Activated T-helper 9 cell treated with anti-CD3 and anti-CD28 coated beads, Interleukin-2, amount 50 U/mL, for 16 hours (primary cell): ENCODE data around the gene MOSPD3.

ENCODE experiments used
- DNase-seq: peaks from one replicate; pipeline ENCODE4 v3.0.0-alpha.2; 2020; ENCODE audit warnings: low read depth

The MOSPD3 gene

DNA sequence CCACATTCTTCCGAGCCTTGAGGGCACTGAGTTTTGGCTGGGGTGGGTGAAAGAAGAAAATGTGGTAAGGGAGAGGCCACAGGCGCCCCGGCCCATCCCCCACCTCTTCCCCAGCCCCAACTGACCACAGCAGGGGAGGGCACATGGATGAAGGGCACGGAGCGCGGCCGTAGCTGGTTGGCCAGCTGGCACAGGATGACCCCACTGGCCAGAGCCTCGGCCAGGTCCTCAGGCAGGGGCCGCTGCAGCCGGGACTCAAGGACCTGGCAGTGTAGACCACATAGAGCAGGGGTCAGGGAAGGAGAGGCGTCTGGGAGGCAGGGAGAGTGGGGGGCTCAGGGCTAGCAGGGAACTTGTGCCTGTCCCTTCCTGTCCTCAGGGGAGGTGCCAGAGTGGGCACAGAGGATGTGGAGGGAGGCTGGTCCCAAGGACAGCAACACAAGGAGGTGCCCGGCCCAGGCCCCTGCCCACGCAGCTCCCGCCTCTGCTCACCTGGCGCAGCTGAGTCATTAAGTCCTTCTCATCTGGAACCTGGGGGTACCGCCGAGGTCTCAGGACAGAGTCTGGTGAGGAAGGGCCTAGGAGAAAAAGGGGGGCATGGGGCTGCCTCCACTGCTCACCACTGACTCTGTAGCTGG, 36.5 kb upstream of the MOSPD3 start:
- no peak for DNase-seq

DNA sequence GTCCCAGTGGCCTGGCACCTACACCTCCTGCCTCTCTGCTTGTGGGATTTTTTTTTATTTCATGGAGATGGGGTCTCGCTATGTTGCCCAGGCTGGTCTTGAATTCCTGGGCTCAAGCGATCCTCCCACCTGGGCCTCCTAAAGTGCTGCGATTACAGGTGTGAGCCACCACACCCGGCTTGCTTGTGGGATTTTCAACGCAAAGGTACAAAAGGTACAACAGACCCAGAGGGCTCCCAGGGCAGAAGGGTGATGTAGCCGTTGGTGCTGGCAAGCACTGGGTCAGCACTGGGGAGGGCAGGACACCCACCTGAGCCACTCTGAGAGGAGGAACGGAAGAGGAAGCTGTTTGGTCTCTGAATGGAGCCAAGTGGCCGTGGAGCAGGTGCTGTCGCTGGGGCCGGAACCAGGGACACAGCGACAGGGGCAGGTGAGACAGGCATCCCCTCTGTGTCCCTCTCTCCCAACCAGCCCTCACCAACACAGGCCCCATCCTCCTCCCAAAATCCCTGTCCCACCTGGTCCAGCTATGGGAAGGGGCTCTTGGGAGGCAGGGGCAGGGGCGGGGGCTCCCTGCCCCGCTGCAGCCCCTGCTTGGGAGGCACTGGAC, 35.9 kb upstream of the MOSPD3 start:
- no peak for DNase-seq

- no peak for DNase-seq
Observed at GRCh38 chr7:100577103-100577502, 35.2 kb upstream of the MOSPD3 start.

DNA sequence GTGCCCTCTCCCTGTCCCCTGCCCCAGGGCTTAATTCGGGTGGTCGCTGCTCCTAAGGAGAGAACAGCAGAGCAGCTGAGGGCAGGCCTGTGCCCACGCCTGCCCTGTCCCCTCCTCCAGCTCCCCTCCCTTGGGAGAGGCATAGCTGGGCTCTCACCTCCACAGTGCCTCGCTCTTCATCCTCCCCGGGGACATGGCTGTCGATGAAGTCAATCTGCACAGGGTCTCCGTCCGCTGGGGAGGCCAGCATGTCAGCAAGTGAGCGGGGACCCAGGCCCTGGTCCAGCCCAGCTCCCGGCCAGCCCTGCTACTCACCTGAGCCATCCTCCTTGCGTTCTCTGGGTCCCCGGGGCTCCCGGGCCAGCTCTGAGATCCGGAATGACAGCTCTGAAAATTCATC, 34.8 kb upstream of the MOSPD3 start:
- DNase-seq, result no peak

- no peak for DNase-seq
Observed at GRCh38 chr7:100578246-100579183, 33.8 kb upstream of the MOSPD3 start.

GRCh38 chr7:100580466-100581283, 31.7 kb upstream of the MOSPD3 start:
- DNase-seq, result no peak

DNA sequence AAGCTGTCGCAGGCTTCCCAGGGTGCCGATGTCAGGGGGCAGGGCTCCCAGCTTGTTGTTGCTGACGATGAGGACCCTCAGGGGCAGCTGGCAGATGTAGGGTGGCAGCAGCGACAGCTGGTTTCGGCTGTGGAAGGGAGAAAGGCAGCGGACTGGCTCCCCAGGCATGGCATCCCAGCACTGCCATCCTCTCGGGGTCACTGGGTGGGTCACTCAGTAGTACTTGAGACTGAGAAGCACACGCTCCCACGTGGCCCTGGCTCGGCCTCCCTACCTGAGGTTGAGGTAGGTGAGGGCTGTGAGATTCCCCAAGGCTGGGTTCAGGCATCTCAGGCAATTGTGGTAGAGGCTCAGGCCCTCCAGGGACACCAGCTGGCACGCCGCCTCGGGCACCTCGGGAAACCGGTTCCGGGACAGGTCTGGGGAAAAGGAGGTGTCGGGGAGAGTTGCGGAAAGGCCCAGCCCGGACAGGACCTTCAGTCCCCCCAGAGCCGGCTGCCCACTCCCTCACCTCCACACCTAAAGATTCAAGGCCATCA, 30.2 kb upstream of the MOSPD3 start:
- DNase-seq, result no peak

DNA sequence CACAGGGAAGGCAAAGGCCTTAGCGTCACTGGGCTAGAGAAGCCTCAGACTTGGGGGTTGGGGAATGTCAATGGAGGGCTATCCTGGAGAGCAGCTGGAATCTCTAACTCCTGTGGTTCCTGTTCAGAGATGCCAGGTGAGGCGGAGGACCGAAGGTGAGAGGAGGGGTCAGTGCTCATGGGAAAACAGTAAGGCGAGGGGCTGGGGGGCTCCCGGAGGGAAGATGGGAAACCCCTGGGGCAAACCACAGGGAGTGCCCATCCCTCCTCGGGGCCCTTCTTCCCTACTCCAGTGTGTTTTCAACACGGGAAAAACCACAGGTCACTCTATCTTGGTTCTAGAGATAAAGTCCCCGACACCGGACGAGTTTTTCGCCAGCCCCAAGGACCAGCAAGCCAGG, 29.7 kb upstream of the MOSPD3 start:
- DNase-seq, result no peak

DNA sequence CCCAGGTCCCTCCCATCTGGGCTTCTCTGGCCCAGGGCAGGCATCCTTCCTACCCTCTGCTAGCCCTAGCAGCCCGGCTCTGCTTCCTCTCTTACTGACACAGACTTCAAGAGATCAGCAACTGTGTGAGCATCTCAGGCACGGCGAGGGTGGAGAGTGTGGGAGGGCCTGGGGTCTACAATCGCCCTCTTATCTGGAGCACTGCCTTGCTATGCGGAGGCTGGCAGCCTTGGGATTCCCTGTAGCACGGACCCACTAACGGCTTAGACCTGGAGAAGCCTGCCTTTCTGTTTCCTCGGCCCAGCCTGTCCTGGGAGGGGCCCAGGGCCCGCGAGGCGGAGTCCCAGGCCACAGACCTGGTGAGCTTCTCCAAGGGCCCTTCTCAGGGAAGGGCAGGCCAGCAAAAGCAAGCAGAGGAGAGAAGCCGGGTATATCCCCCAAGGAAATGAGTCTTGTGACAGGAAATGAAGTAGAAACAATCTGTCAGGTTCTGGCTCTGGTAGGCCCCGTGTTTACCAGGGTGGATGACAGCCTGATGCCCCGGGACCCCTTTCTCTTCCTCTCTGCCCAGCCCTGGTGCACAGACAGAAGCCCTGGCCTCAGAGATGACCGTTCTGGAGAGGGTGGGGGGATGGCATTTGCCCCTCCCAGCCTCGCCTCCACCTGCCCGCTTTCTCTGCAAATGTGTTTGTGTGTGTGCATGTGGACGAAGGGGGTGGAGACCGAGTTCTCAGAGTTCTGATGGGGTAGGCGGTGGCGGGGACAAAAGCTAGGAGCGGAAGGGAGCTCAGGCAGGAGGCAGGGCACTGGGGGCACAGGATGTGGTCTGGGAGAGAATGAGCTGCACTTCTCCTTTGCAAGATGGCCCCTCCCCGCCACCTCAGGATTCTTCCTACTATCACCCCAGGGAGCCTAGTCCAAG, 28.9 kb upstream of the MOSPD3 start:
- DNase-seq, result peak; percentile 43

DNA sequence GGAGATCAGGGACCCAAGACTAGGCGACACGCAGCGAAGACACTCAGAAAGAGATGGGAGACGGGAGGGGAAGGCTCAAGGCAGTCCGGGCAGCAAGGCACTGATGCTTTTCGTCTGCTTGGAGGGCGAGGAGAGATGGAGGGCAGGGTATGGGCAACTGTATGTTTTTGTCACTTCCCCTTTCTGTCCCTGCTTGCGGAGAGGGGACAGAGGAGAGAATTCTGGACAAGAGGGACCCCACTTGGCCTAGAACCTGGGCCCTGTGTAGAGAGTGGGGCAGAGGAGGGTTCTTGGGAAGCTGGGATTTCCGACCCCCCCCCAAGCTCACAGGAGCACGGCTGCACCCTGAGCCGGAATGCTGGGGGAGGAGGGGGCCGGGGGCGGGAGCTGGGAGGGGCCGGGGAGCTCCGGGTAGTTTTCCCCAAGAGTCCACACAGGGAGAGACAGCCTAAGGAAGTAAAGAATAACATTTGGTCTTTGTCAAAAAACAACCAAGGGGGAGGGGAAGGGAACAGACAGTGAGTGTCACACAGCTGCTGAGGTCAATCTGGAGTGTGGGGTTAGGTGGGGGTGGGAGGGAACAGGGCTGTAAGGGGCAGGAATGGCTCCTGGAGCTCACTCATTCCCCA, 28.2 kb upstream of the MOSPD3 start:
- DNase-seq, result no peak

- no peak for DNase-seq
Observed at GRCh38 chr7:100584683-100585510, 27.4 kb upstream of the MOSPD3 start.

DNA sequence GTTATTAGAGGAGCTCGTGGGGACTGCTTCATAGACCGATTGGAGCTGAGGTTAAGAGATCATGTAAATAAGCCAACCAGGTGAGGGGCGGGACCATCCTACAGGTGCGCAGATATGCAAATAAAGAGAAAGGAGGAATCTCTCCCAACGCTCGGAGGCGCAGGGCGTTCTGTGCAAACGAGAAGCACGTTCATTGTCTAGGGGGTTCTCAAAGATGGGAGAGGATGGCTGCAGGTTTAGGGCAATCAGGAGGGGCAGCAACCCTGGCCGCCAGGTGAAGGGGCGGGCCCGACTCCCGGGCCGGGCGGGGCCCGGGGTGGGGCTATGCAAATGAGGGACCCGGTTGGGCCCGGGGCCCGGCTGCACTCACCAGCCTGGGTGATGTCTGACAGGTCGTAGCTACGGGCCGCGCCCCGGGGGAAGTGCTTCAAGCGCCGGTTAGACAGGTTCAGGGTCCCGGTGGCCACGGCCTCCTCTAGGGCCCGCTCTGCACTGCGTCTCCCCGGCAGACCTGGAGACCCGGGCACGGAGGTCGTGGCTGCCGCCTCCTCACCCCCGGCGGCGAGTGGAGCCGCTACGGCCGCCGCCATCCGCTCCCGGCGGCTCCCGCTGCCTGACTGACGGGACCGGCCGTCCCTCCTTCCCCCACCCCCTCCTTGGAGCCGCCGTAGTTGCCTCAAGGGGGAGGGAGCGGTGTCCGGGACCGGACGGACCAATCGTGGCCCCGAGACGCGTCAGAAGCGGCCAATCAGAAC, 26.7 kb upstream of the MOSPD3 start, which contains the start of gene LRCH4:
TSS of gene LRCH4 (minus strand) at position 619 of the 755 bp plus-strand sequence. CDS start at position 590, 29 bp downstream.
- DNase-seq, result peak; percentile 50

DNA sequence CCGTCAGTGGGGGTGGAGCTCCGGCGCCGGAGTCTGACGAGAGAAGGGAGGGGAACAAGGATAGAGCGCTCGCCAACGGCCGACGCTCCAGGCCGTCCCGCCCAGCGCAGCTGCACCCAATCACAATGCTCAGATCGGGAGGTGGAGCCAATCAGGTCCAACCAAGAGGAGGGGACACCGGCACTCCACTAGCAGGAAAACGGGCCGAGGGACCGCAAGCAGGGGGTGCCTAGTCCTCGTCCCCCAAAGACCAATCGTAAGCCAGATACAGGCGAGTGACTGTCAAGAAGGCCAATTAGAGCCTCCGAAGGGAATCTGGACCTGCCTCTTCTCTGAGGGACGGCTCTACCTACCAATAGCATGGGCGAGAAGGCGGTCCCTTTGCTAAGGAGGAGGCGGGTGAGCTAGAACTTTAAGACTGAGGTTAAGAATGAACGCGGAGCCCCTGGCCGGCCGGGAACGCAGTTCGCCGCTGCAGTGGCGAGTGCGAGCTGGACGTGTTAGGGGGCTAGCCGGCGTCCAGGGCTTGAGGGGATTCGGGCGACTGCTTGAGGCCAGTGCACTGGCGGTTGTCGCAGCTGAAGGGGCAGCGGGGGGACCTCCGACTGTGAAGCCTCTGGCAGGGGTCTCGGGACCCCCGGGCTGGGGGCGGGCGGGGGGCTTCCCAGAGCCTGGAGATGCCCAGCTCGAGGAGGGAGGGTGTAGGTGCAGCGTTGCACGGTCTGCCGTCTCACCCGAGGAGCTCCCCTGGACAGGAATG, 25.9 kb upstream of the MOSPD3 start, which contains the start of gene FBXO24:
TSS of gene FBXO24 (plus strand) at position 63 of the 760 bp plus-strand sequence. CDS start at position 361, 298 bp downstream.
- DNase-seq, result peak; percentile 99

DNA sequence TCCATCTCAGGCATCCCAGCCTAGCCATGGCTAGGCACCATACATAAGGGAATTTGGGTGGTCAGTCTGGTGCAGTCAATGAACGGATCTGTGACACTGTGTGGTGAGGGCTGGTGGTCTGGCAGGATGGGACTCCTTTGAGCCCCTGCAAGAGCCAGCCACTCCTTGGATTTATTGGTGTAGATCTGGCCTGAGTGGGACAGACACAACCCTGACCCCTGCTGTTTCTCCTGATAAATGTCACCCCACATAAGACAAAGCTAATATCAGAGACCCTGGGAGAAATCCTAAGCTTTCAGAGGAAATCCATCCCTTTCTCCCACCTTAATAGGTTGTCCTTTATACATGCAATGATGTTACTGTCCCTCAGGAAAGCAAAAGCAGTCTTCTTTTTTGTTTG, 23.9 kb upstream of the MOSPD3 start:
- no peak for DNase-seq

- DNase-seq, result no peak
Observed at GRCh38 chr7:100589341-100589947, 22.9 kb upstream of the MOSPD3 start.

DNA sequence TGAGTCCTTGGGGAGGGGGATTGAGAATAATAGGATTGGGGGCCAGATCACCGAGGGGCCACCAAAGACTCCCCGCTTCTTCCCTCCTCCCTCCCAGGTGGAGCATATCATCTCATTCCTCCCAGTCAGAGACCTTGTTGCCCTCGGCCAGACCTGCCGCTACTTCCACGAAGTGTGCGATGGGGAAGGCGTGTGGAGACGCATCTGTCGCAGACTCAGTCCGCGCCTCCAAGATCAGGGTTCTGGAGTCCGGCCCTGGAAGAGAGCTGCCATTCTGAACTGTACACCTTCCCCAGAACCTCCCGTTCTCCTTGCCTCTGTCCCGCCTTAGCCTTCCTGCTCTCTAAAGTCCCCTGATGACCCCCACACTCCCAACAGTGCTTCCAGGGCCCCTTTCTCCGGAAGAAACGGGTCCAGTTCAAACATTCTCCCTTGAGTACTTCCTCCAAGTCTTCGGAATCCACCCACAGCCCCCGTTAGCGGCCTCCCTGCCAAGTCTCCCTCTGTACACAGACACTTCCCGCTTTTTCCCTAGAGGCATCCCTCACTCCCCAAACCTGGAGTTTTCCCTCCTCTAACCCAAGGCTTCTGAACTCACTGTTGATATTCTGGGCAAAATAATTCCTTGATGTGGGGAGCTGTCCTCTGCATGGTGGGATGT, 22.1 kb upstream of the MOSPD3 start:
- DNase-seq, result no peak

- no peak for DNase-seq
Observed at GRCh38 chr7:100591596-100591995, 20.7 kb upstream of the MOSPD3 start.
